A673 (cell line): Measurements from ENCODE around the gene IRAK3. TPM values are rescaled to one million over a fixed set of nuclear protein-coding genes. Genes with fewer than 3 reads are reported as not detected.

Experiments
- BruUV-seq: library from RNA; stranded (reverse); fragments of 400-500 nt; replicated peaks from 2 replicates; lab custom pipeline; 2021; lab: Mats Ljungman, UMichigan
- CTCF ChIA-PET: fragments of 300-600 bp; sonication (Branson Sonifier 250); formaldehyde crosslinking; loops from one replicate; lab custom pipeline; 2022; ENCODE audit warnings: antibody characterized with exemption; lab: Charles Lee
- POLR2A ChIA-PET: fragments of 300-600 bp; sonication (Branson Sonifier 250); formaldehyde crosslinking; loops from one replicate; lab custom pipeline; 2022; ENCODE audit warnings: antibody characterized with exemption; ENCODE audit not compliant: low non-redundant PET; lab: Charles Lee
- DNase-seq: peaks from one replicate; pipeline ENCODE4 v3.0.0-alpha.2; 2015; ENCODE audit warnings: low spot score
- H3K27ac ChIP-seq: fragments of 200-600 bp; sonication (generic); 2 replicates; pipeline ENCODE4 v1.5.1; 2016; ENCODE audit warnings: mixed run types, low read depth, mild to moderate bottlenecking, mixed read lengths, antibody characterized with exemption, low read length; ENCODE audit not compliant: poor library complexity, severe bottlenecking
- H3K27me3 ChIP-seq: fragments of 200-600 bp; sonication (generic); replicated peaks from 2 replicates; pipeline ENCODE4 v1.6.1; 2017; ENCODE audit warnings: mixed run types, low read depth, mild to moderate bottlenecking, mixed read lengths, antibody characterized with exemption, low read length; ENCODE audit not compliant: insufficient read depth, poor library complexity
- H3K36me3 ChIP-seq: fragments of 200-600 bp; sonication (generic); 2 replicates; pipeline ENCODE4 v1.6.1; 2016; ENCODE audit warnings: mixed run types, mild to moderate bottlenecking, mixed read lengths, antibody characterized with exemption, low read length; ENCODE audit not compliant: insufficient read depth, poor library complexity, severe bottlenecking
- H3K4me1 ChIP-seq: fragments of 200-600 bp; sonication (generic); 2 replicates; pipeline ENCODE4 v1.6.1; 2017; ENCODE audit warnings: mixed run types, mild to moderate bottlenecking, mixed read lengths, antibody characterized with exemption, low read length; ENCODE audit not compliant: insufficient read depth, poor library complexity, severe bottlenecking
- H3K4me3 ChIP-seq: fragments of 200-600 bp; sonication (generic); 2 replicates; pipeline ENCODE4 v1.5.1; 2016; ENCODE audit warnings: low read depth, mixed run types, mild to moderate bottlenecking, mixed read lengths, low read length; ENCODE audit not compliant: poor library complexity, severe bottlenecking
- H3K9me3 ChIP-seq: fragments of 200-600 bp; sonication (generic); 2 replicates; pipeline ENCODE4 v1.6.1; 2016; ENCODE audit warnings: mixed run types, low read depth, mild to moderate bottlenecking, mixed read lengths, antibody characterized with exemption, low read length; ENCODE audit not compliant: poor library complexity, severe bottlenecking
- CTCF ChIP-seq: fragments of 300-800, 200-600 bp; sonication (generic); conservative IDR thresholded peaks from 2 replicates; pipeline ENCODE4 v1.5.1; 2017; ENCODE audit warnings: low read depth, mild to moderate bottlenecking, antibody characterized with exemption, low read length, moderate library complexity, mixed read lengths
- EZH2 ChIP-seq: fragments of 200-600 bp; sonication (generic); IDR thresholded peaks from 2 replicates; pipeline ENCODE4 v1.6.1; 2017; ENCODE audit warnings: borderline replicate concordance, low read depth, mild to moderate bottlenecking, mixed read lengths, antibody characterized with exemption, low read length; ENCODE audit not compliant: poor library complexity, severe bottlenecking
- intact Hi-C: fragments of 100-400 bp; cut with micrococcal nuclease; formaldehyde crosslinking; loops from one replicate; pipeline ENCODE4 v1.10.0; 2022; ENCODE audit not compliant: unreplicated experiment
- total RNA-seq: library from RNA; stranded (reverse); gene quantifications from 2 replicates; pipeline ENCODE4 v1.2.3, GENCODE V29; 2021

IRAK3 gene
- total RNA-seq, 1 experiment from 2014 or later, result 0.19 TPM

- Histone ChIP-seq H3K4me1 (no peaks in the 10 kb centered on the region), H3K4me3 (no peak overlapping the region), H3K27ac (no peak overlapping the region), H3K27me3 (peaks cover 47% of the 10 kb centered on the region), H3K36me3 (no peaks in the 10 kb centered on the region), H3K9me3 (no peaks in the 10 kb centered on the region)
- no TSS peak for BruUV-seq
- ChIA-PET CTCF (no interaction called here), POLR2A (no interaction called here)
- TF ChIP-seq CTCF, result no peak
- TF ChIP-seq EZH2, result no peak
- DNase-seq, result no peak
- intact Hi-C loops, result no loop called here
Observed at GRCh38 chr12:66255737-66256136, 66.7 kb downstream of the IRAK3 start.

DNA sequence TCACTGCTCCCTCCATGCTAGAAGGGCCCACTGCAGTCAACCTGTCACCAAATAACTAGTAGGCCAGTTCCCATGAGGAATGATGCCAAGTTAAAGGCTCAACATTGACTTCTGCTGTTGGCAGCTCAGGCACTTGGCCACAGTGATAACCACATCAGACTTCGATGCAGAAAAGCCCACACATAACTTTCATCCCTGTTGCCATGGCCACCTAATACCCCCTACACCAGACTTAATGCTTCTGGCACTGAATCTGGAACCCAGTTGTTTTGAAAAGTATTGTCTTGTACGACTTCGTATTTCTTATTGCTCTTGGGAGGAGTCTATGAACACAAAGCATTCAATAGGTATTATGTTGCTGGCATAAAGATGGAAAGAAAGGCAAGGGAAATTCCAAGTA, 69.0 kb downstream of the IRAK3 start:
- H3K27ac ChIP-seq, result no peak overlapping the region
- H3K4me3 ChIP-seq, result no peak overlapping the region
- no peaks in the 10 kb centered on the region for H3K36me3 ChIP-seq
- DNase-seq, result no peak
- ChIA-PET CTCF (no interaction called here), POLR2A (no interaction called here)
- BruUV-seq, result no TSS peak
- peaks cover 35% of the 10 kb centered on the region for H3K27me3 ChIP-seq
- no peaks in the 10 kb centered on the region for H3K9me3 ChIP-seq
- no peaks in the 10 kb centered on the region for H3K4me1 ChIP-seq
- TF ChIP-seq CTCF (no peak), EZH2 (no peak)
- intact Hi-C loops, result no loop called here

DNA sequence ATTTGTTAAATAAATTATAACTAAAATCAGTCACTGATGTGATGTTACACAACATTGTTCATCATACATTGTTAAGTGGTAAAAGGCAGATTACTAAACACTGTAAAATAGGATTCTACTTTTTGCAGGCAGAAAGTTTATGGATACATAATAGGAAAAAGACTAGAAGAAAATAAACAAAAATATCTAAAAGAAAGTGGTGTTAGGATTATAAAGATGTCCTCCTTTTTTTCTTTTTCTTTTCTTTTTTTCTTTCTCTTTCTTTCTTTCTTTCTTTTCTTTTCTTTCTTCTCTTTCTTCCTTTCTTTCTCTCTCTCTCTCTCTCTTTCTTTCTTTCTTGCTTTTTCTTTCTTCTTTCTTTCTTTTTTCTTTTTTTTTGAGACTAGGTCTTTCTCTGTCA, 73.7 kb downstream of the IRAK3 start:
- Histone ChIP-seq H3K36me3 (no peaks in the 10 kb centered on the region), H3K27ac (no peak overlapping the region), H3K9me3 (no peaks in the 10 kb centered on the region), H3K27me3 (peaks cover 11% of the 10 kb centered on the region), H3K4me1 (no peaks in the 10 kb centered on the region), H3K4me3 (no peak overlapping the region)
- POLR2A ChIA-PET, result no interaction called here
- DNase-seq, result no peak
- intact Hi-C loops, result no loop called here
- TF ChIP-seq EZH2 (no peak), CTCF (no peak)
- CTCF ChIA-PET, result no interaction called here
- no TSS peak for BruUV-seq
